SU-DHL-6 (cell line): ENCODE measurements around the gene SETDB2.

ENCODE experiments used
- H2AFZ ChIP-seq: fragments of 200-600 bp; sonication (generic); 2 replicates; pipeline ENCODE4 v1.6.1; 2014; ENCODE audit warnings: low read depth, mild to moderate bottlenecking, moderate library complexity, mixed read lengths, antibody characterized with exemption, low read length; ENCODE audit not compliant: severe bottlenecking
- H3F3A ChIP-seq: fragments of 200-600 bp; shearing (Covaris generic); 2 replicates; pipeline ENCODE4 v1.6.0; 2016; ENCODE audit warnings: antibody characterized with exemption, mild to moderate bottlenecking; ENCODE audit not compliant: insufficient read depth
- H3K27ac ChIP-seq: fragments of 200-600 bp; sonication (generic); 2 replicates; pipeline ENCODE4 v1.5.1; 2016; ENCODE audit warnings: low read depth, mild to moderate bottlenecking, low read length, moderate library complexity, mixed read lengths
- H3K27me3 ChIP-seq: fragments of 200-600 bp; sonication (generic), shearing (Covaris generic); 2 replicates; pipeline ENCODE4 v1.6.0; 2014; ENCODE audit warnings: mild to moderate bottlenecking, low read length
- H3K36me3 ChIP-seq: fragments of 200-600 bp; sonication (generic); 2 replicates; pipeline ENCODE4 v1.6.1; 2014; ENCODE audit warnings: mild to moderate bottlenecking, low read length, mixed read lengths
- H3K4me2 ChIP-seq: fragments of 300-600, 200-600 bp; shearing (Covaris generic), sonication (generic); 2 replicates; pipeline ENCODE4 v1.6.0; 2014; ENCODE audit warnings: low read length, low read depth, mild to moderate bottlenecking; ENCODE audit not compliant: poor library complexity, severe bottlenecking
- H3K4me3 ChIP-seq: fragments of 200-600 bp; sonication (generic); 2 replicates; pipeline ENCODE4 v1.5.1; 2014; ENCODE audit warnings: antibody characterized with exemption, low read length, mild to moderate bottlenecking, mixed read lengths; ENCODE audit not compliant: insufficient read depth, poor library complexity, severe bottlenecking
- H3K79me2 ChIP-seq: fragments of 200-600 bp; sonication (generic); 2 replicates; pipeline ENCODE4 v1.6.1; 2014; ENCODE audit warnings: mild to moderate bottlenecking, low read length, moderate library complexity; ENCODE audit not compliant: insufficient read depth
- H3K9ac ChIP-seq: fragments of 200-600 bp; sonication (generic); 2 replicates; pipeline ENCODE4 v1.7.0; 2014; ENCODE audit warnings: mild to moderate bottlenecking, low read length
- H3K9me2 ChIP-seq: fragments of 200-600 bp; sonication (generic); replicated peaks from 2 replicates; pipeline ENCODE4 v1.6.1; 2014; ENCODE audit warnings: low read length; ENCODE audit not compliant: insufficient read depth
- H3K9me3 ChIP-seq: fragments of 200-600 bp; sonication (generic); 2 replicates; pipeline ENCODE4 v1.6.1; 2014; ENCODE audit warnings: low read length, mixed read lengths; ENCODE audit not compliant: insufficient read depth
- H4K20me1 ChIP-seq: fragments of 200-600 bp; sonication (generic); 2 replicates; pipeline ENCODE4 v1.6.1; 2014; ENCODE audit warnings: low read depth, mild to moderate bottlenecking, antibody characterized with exemption, low read length, moderate library complexity, mixed read lengths
- CTCF ChIP-seq: fragments of 200-600 bp; sonication (generic); IDR thresholded peaks from one replicate; pipeline ENCODE4 v1.5.1; 2017; ENCODE audit warnings: antibody characterized with exemption, mild to moderate bottlenecking, low read length, moderate library complexity; ENCODE audit not compliant: insufficient read depth, poor library complexity, severe bottlenecking
- EZH2phosphoT487 ChIP-seq: fragments of 200-600 bp; sonication (generic), shearing (Covaris generic); conservative IDR thresholded peaks from 2 replicates; pipeline ENCODE4 v1.6.1; 2018; ENCODE audit warnings: mild to moderate bottlenecking, antibody characterized with exemption, low read length, moderate library complexity, mixed read lengths

Gene SETDB2

GRCh38 chr13:49443704-49444523 is at the start of gene SETDB2, which contains the start of gene CAB39L:
SETDB2 (plus strand) TSS chr13:49444274; CDS start chr13:49451894, 7,620 bp downstream.
CAB39L (minus strand) TSS chr13:49444064; CDS start chr13:49382910, 61,154 bp downstream.
- Histone ChIP-seq H3K9me2 (no peaks in the 10 kb centered on the region), H3K9ac (peak within 1 kb of the TSS; percentile 86), H3K27me3 (no peaks in the 10 kb centered on the region), H3K36me3 (peaks cover 3% of the 10 kb centered on the region; the same call in 1 of the 2 replicates), H3K4me2 (peak within 1 kb of the TSS; percentile 78), H2AFZ (peak within 1 kb of the TSS; percentile 70), H3K4me3 (peak within 1 kb of the TSS; percentile 73), H3K9me3 (no peaks in the 10 kb centered on the region), H3K79me2 (peaks cover 37% of the 10 kb centered on the region), H4K20me1 (no peaks in the 10 kb centered on the region), H3F3A (peaks cover 38% of the 10 kb centered on the region), H3K27ac (peak within 1 kb of the TSS; percentile 95)
- TF ChIP-seq CTCF: no peak
- TF ChIP-seq EZH2phosphoT487: no peak

- no peak for TF ChIP-seq EZH2phosphoT487
- no peak for TF ChIP-seq CTCF
- no peaks in the 10 kb centered on the region for H3K79me2 ChIP-seq
Observed at GRCh38 chr13:49395451-49395865, 48.6 kb upstream of the SETDB2 start.

GRCh38 chr13:49395878-49396380 is 48.1 kb upstream of the SETDB2 start:
- Histone ChIP-seq H3K9me2 (no peaks in the 10 kb centered on the region), H3K4me2 (no peak overlapping the region), H3K79me2 (no peaks in the 10 kb centered on the region), H2AFZ (no peak overlapping the region), H3K27me3 (no peaks in the 10 kb centered on the region), H3K9ac (no peak overlapping the region), H4K20me1 (no peaks in the 10 kb centered on the region; the same call in 1 of the 2 replicates), H3K36me3 (no peaks in the 10 kb centered on the region), H3K9me3 (no peaks in the 10 kb centered on the region), H3K27ac (no peak overlapping the region), H3F3A (no peaks in the 10 kb centered on the region), H3K4me3 (no peak overlapping the region)
- no peak for TF ChIP-seq EZH2phosphoT487
- TF ChIP-seq CTCF: no peak

More at GRCh38 chr13:49395451-49395865, 48.6 kb upstream of the SETDB2 start:
- Histone ChIP-seq H3K4me3 (no peak overlapping the region), H3K4me2 (no peak overlapping the region), H3K9me2 (no peaks in the 10 kb centered on the region), H3K27ac (no peak overlapping the region), H4K20me1 (no peaks in the 10 kb centered on the region; the same call in 1 of the 2 replicates), H3F3A (no peaks in the 10 kb centered on the region), H3K9me3 (no peaks in the 10 kb centered on the region), H2AFZ (no peak overlapping the region), H3K27me3 (no peaks in the 10 kb centered on the region), H3K9ac (no peak overlapping the region), H3K36me3 (no peaks in the 10 kb centered on the region)
